Measurements from ENCODE around the gene RMND5B.
"Not testable (repeated sequence)": the region's sequence is repeated elsewhere in the genome, so short reads cannot be mapped to it uniquely, and the experiment has no call there.

Gene RMND5B

GRCh38 chr5:178129296-178129695 lies 1.5 kb upstream of the RMND5B start:
- no peak for DNase-seq

DNA sequence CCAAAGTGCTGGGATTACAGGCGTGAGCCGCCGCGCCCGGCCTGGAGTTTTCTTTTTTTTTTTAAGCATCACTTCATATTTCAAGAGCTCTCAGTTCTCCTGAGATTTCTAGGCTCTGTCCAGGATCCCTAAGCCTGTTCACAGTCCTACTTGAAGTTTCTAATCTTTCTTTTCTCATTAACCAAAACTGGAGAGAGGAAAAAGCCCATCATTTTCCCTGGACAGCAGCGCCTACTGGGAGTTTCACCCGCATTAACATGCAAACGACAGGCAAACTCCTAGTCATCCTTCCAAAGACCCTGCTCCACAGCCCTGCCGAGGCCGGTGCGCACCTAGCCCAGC lies 609 bp upstream of the RMND5B start:
- DNase-seq = not testable (repeated sequence)

DNA sequence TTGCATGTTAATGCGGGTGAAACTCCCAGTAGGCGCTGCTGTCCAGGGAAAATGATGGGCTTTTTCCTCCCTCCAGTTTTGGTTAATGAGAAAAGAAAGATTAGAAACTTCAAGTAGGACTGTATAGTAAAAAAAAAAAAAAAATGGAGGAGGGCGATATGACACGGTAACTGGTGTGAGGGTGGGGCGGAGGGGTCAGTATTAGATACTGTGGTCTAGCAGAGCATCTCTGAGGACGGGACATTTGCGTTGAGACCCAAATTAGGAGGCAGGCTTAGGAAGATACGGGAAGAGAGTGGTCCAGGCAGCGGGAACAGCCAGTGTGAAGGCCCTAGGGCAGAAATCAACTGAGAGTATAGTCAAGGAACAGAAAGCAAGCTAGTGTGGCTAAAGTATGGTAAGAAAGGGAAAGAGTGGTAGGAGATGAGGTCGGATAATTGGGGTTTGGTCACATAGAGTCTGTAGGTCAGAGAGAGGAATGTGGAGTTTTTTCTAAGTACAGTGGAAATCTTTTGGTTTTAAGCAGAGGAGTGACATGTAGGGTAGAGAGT lies 707 bp downstream of the RMND5B start:
- no peak for DNase-seq

- no peak for DNase-seq
These were observed 6.2 kb downstream of the RMND5B start for GRCh38 chr5:178136990-178137389.

- DNase-seq = no peak
These were observed 7.2 kb downstream of the RMND5B start for GRCh38 chr5:178137991-178138390.

- DNase-seq = no peak
These were observed 10.7 kb downstream of the RMND5B start for GRCh38 chr5:178141550-178141949.

DNA sequence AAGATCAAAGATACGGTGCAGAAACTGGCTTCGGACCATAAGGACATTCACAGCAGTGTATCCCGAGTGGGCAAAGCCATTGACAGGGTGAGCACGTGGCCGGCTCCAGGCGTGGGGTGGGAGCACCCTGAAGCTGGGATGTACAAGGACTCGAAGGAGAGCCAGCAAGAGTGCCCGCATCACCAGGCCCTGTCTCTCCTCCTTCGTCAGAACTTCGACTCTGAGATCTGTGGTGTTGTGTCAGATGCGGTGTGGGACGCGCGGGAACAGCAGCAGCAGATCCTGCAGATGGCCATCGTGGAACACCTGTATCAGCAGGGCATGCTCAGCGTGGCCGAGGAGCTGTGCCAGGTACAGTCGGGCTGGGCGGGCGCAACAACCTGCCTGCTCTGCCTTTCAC lies 11.8 kb downstream of the RMND5B start:
- DNase-seq = no peak

DNA sequence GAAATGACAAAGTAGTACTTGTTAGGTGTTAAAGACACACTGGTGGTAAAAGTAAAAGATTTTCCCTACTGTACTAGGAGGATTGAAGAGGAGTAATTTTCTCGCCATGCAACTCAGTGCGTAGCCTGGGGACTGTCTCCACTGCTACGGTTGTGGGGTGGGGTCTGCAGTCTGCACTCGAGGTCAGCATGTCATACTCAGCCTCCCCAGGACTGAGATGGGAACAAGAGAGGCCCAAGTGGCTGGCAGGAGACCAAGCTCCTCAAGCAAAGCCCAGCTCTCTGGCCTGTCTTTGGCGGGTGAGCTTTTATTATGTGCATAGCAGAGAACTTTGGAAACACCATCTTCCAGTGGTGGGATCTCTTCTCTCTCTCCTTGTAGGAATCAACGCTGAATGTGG lies 12.4 kb downstream of the RMND5B start:
- no peak for DNase-seq

DNA sequence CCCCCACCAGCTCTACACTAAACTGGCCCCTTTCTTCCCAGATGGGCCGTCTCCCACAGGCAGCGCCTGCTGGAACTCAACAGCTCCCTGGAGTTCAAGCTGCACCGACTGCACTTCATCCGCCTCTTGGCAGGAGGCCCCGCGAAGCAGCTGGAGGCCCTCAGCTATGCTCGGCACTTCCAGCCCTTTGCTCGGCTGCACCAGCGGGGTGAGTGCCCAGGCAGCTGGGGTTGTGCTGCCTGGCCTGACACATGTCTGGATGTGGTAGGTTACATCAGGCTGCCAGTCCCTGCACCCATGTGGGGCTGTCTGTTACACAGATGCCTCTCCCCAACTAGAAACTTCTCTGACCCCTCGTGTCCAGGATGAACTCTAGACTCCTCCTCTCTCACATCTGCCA lies 13.1 kb downstream of the RMND5B start:
- DNase-seq = no peak

DNA sequence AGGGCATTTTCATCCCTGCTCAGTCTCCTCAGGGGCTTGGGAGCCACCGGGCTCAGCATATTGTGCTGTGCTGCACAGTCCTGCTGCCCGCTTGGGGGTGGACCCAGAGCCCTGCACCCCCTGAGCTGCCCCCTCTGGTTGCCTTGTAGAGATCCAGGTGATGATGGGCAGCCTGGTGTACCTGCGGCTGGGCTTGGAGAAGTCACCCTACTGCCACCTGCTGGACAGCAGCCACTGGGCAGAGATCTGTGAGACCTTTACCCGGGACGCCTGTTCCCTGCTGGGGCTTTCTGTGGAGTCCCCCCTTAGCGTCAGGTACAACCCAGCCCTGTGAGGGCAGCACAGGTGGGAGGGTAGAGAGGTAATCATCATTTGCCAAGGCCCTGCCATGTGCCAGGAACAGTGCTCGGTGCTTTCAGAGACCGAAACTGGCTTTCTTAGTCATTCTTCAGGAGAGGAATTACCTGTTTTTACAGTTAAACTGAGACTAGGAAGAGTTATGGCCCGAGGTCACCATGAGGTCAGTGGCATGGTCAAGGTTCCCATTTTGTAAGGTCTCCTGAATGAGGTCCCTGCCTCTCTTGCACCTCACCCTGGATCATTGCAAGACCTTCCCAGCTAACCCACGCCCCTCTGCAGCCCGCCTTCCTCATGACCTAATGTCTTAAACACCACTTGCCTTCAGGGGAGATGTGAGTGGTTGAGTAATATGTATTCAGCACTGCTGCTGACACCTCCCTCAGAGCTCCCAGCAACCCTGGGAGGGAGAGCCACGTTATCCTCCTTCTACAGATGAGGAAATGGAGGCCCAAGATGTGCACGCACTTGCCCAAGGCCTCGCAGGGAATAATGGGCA lies 15.4 kb downstream of the RMND5B start:
- DNase-seq = peak; percentile 47

DNA sequence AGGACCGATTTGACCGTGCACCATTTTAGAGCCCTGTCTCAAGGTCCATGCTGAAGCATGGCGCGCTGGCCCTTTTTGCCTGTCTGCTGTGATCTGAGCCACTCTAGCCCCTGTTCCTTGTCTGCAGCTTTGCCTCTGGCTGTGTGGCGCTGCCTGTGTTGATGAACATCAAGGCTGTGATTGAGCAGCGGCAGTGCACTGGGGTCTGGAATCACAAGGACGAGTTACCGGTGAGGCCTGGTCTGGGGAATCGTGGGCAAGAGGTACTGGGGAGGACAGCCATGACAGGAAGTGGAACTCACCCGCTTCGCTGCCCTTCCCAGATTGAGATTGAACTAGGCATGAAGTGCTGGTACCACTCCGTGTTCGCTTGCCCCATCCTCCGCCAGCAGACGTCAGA lies 16.6 kb downstream of the RMND5B start:
- DNase-seq = no peak

DNA sequence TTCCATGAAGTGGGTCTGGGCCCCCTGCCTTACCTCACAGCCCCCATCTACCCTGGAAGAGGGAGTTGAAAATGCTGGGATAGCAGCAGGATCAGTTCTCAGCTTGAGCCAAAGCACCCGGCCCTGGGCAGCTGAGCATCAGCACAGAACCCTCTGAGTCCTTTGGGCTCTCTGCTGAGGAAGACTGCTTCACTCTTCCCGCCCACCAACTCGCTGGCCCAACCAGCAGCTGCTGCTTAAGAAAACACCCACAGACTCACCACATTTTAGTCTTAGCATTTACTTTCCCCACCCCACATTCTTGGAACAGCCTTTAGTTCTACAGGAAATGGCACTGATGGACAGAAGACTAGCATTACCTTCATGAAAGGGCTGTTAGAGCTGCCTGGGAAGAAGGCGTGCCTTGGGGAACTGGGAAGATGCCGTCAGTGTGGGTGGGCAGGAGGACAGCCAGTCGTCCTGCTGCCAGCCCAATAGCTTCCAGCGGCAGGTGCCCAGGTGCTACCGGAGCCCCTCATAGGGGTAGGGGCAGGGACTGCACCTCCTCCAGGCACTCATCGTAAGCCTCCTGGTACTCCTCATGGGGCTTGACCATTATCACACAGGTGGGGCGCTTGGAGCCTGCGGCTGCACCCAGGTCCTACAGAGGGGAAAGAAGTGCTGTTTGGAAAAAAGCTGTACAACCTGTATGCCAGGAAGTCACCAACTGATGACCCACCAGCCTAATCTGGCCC lies 18.6 kb downstream of the RMND5B start:
- no peak for DNase-seq

- DNase-seq = no peak
These were observed 20.3 kb downstream of the RMND5B start for GRCh38 chr5:178150977-178151734.

DNA sequence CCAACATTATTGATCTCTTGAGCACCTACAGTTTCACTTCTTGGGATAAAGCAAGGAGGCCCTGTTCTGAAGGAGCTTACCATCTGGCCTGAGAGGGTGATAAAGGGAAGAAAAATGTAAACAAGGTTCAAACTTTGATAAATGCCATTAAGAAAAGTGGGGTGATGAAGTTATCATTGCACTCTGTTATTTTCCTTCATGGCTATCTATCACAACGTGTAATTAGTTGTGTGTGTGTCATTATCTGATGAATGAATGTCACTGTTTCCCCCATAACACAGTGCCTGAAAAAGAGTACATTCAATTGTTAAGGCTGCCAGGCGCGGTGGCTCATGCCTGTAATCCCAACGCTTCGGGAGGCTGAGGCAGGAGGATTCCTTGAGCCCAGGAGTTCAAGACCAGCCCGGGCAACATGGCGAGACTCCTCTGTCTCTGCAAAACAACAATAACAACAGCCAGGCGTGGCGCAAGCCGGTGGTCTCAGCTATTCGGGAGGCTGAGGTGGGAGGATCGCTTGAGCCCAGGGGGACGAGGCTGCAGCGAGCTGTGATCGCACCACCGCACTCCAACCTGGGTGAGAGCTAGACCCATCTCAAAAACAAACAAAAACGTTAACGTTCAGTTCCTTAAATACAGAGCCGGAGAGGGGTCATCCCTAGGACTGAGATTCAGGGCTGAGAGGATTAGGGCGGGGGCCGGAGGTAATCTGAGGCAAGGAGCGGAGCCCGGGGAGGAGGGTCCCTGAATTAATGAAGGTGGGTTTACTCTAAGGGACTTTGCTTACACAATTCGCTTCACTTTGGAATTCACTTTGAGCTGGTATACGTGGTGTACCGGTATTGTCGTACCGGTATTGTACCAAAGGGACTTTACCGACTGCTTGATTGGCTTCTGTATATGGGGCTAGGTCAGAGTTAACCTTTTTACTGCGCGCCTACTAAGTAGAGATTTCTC lies 22.0 kb downstream of the RMND5B start:
- no peak for DNase-seq

- DNase-seq = peak; percentile 90
These were observed 22.9 kb downstream of the RMND5B start, which contains the start of gene NHP2 for GRCh38 chr5:178153530-178154340. NHP2 (minus strand) TSS chr5:178153885; CDS start chr5:178153817, 68 bp downstream.

GRCh38 chr5:178155065-178155464 lies 24.3 kb downstream of the RMND5B start:
- DNase-seq = no peak

DNA sequence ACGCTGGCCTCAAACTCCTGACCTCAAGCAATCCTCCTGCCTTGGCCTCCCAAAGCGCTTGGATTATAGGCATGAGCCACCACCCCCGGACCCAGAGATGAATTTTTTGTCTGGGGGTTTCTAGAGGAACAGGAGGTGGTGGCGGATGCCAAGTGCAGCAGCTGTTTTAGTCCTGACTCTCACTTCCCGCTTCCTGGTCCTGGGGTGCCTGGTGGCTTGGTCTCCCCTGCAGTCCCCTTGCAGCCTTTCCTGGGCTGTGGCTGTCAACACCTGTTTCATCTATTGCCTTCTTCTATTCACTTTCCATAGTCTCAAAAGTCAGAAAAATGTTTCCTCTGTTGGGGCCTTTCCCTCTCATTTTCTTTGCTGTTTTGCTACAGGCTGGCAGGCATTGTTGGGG lies 29.4 kb downstream of the RMND5B start:
- DNase-seq = no peak

DNA sequence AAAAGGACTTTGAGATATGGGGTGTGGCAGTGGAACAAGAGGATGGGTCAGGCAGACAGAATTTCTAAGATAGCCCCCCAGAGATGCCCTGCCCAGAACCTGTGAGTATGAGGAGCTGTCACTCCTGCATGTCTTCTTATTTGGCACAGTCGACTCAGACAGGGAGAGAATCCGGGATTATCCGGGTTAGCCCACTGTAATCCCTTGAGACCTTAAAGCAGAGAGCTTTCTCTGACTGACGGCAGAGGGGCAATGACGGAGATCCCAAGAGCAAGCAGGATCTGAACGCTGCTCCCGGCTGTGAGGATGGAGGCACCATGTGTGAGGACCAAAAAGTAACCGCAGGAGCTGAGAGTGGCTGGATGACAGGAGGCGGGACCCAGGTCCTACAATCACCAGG lies 31.7 kb downstream of the RMND5B start:
- no peak for DNase-seq

DNA sequence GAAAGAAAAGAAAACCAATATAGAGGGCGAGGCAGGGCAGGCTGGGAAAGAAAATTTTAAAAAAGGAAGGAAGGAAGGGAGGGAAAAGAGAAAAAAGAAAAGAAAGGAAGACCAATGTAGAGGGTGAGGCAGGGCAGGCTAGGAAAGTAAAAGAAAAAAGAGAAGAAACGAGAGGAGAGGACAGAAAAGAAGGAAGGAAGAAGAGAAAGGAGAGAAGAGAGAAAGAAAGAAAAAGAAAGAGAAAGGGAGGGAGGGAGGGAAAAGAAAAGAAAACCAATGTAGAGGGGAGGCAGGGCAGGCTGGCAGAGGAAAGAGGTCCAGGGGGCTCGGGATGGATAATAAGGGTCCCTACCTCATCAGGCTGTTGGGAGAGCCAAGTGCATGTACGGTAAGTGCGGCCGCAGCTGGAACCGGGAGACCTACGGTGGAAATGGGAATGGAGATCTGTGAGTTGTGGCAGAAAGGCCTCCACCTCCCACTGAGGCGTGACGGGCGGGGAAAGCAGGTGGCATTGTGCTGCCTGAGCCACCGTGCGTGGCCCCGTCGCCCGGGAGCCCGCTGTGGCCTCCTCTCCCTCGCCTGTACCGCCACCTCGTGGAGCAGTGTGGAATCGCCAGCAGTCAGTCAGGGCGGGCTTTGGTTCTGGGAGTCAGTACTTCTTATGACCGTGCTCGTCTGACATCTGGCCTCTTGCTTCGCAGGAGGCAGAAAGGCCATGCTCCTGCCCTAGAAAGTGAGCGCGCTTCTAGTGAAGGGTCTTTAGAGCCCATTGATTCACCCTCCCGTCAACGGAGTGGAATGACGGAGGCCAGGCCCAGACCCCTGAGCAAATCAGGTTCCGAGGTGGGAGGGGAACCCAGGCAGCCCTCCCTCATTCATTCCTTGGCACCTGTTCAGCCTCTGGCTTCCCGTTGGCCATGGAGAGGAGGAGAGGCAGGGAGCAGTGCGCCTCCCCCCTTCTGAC lies 33.2 kb downstream of the RMND5B start:
- peak; percentile 82 for DNase-seq

Measured in right kidney (tissue), 1 donor.